ENCODE results near the gene ABL1.

The ABL1 gene

GRCh38 chr9:130824643-130825350 is 10.3 kb upstream of the ABL1 start (continued):
- TF ChIP-seq GFI1B (tag by site-specific recombination; IDR thresholded peaks at IDR 0.05) (no peak), ZNF23 (tag by site-specific recombination; IDR thresholded peaks at IDR 0.05; ENCODE audit: borderline replicate concordance) (no peak), ZNF529 (tag by site-specific recombination; IDR thresholded peaks at IDR 0.05; ENCODE audit: insufficient replicate concordance) (no peak), ZNF19 (tag by site-specific recombination; IDR thresholded peaks at IDR 0.05; ENCODE audit: low read depth) (no peak), ZNF302 (tag by site-specific recombination; IDR thresholded peaks at IDR 0.05; ENCODE audit: low read depth) (no peak), ZNF133 (tag by site-specific recombination; IDR thresholded peaks at IDR 0.05) (no peak), ZBTB8A (tag by site-specific recombination; IDR thresholded peaks at IDR 0.05) (peak; percentile 85), ZNF501 (tag by site-specific recombination; IDR thresholded peaks at IDR 0.05) (no peak), ZFP69B (tag by site-specific recombination; IDR thresholded peaks at IDR 0.05) (peak; percentile 31; the same call in 1 of the 2 replicates), ZNF214 (tag by site-specific recombination; IDR thresholded peaks at IDR 0.05; ENCODE audit: borderline replicate concordance) (no peak), OSR2 (tag by site-specific recombination; IDR thresholded peaks at IDR 0.05) (peak; percentile 90), ZNF132 (tag by site-specific recombination; IDR thresholded peaks at IDR 0.05; ENCODE audit: borderline replicate concordance) (no peak), INSM2 (tag by site-specific recombination; IDR thresholded peaks at IDR 0.05) (peak; percentile 78), ZNF148 (tag by site-specific recombination; IDR thresholded peaks at IDR 0.05; ENCODE audit: borderline replicate concordance) (no peak), ZNF184 (tag by site-specific recombination; IDR thresholded peaks at IDR 0.05) (no peak), AEBP2 (tag by site-specific recombination; IDR thresholded peaks at IDR 0.05; ENCODE audit: borderline replicate concordance) (no peak), ZNF521 (tag by site-specific recombination; IDR thresholded peaks at IDR 0.05) (no peak), ZNF830 (tag by site-specific recombination; IDR thresholded peaks at IDR 0.05; ENCODE audit: low read depth) (no peak), TSHZ1 (tag by site-specific recombination; IDR thresholded peaks at IDR 0.05; ENCODE audit: borderline replicate concordance) (no peak; the same call in 1 of the 2 replicates), GLI4 (tag by site-specific recombination; IDR thresholded peaks at IDR 0.05) (no peak), ZNF610 (tag by site-specific recombination; IDR thresholded peaks at IDR 0.05; ENCODE audit: borderline replicate concordance) (peak; percentile 67; the same call in 1 of the 2 replicates), ZIC2 (tag by site-specific recombination; IDR thresholded peaks at IDR 0.05) (peak; percentile 94), ZNF571 (tag by site-specific recombination; IDR thresholded peaks at IDR 0.05) (no peak), ZFP3 (tag by site-specific recombination; IDR thresholded peaks at IDR 0.05; ENCODE audit: low read depth) (peak; percentile 80), ZNF792 (tag by site-specific recombination; IDR thresholded peaks at IDR 0.05) (no peak), SALL2 (tag by site-specific recombination; IDR thresholded peaks at IDR 0.05; ENCODE audit: borderline replicate concordance) (no peak), ZNF623 (tag by site-specific recombination; IDR thresholded peaks at IDR 0.05) (no peak)

All from HEK293 (cell line).